Measurements from ENCODE around the gene PTPN22. TPM values are rescaled to one million over a fixed set of nuclear protein-coding genes. Genes with fewer than 3 reads are reported as not detected.

Gene PTPN22
- total and polyA plus RNA-seq, 9 of the 15 experiments (the other 6 are each of a cell fraction or from before 2014, with no cell fraction given) = 0.45 to 4.6 (median 1.1) TPM

DNA sequence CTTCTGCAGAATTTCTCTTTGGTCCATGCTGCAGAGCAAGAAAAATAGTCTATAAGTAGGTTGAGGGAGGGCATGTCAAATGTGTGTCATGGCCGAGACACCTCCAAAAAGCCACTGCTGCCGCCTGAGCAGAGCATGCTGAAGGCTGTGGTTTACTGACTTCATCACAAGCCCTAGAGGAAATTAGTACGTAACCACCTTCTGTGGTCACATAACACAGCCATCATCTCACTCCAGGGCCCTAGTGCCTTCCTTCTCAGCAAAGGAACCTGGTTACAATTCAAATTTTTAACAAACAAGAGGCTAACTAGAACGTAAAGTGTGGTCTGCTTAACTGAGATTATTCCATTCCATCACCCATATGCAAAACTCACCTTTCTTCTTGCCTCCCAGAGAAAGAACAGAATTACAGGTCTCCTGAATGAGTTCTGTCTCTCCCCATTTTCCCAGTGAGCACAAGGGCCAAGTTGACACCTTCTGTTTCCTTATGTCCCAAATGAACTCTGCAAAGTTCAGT is at the start of gene PTPN22 (continued):
- TF ChIP-seq, protein P1, sequence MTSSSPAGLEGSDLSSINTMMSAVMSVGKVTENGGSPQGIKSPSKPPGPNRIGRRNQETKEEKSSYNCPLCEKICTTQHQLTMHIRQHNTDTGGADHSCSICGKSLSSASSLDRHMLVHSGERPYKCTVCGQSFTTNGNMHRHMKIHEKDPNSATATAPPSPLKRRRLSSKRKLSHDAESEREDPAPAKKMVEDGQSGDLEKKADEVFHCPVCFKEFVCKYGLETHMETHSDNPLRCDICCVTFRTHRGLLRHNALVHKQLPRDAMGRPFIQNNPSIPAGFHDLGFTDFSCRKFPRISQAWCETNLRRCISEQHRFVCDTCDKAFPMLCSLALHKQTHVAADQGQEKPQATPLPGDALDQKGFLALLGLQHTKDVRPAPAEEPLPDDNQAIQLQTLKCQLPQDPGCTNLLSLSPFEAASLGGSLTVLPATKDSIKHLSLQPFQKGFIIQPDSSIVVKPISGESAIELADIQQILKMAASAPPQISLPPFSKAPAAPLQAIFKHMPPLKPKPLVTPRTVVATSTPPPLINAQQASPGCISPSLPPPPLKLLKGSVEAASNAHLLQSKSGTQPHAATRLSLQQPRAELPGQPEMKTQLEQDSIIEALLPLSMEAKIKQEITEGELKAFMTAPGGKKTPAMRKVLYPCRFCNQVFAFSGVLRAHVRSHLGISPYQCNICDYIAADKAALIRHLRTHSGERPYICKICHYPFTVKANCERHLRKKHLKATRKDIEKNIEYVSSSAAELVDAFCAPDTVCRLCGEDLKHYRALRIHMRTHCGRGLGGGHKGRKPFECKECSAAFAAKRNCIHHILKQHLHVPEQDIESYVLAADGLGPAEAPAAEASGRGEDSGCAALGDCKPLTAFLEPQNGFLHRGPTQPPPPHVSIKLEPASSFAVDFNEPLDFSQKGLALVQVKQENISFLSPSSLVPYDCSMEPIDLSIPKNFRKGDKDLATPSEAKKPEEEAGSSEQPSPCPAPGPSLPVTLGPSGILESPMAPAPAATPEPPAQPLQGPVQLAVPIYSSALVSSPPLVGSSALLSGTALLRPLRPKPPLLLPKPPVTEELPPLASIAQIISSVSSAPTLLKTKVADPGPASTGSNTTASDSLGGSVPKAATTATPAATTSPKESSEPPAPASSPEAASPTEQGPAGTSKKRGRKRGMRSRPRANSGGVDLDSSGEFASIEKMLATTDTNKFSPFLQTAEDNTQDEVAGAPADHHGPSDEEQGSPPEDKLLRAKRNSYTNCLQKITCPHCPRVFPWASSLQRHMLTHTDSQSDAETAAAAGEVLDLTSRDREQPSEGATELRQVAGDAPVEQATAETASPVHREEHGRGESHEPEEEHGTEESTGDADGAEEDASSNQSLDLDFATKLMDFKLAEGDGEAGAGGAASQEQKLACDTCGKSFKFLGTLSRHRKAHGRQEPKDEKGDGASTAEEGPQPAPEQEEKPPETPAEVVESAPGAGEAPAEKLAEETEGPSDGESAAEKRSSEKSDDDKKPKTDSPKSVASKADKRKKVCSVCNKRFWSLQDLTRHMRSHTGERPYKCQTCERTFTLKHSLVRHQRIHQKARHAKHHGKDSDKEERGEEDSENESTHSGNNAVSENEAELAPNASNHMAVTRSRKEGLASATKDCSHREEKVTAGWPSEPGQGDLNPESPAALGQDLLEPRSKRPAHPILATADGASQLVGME (CRISPR knock-in tag; IDR thresholded peaks at IDR 0.05) = 0 out of 2 replicates have a peak, but pooled peaks have one; percentile 24
- TF ChIP-seq WHSC1 (IDR thresholded peaks at IDR 0.05; ENCODE audit: low read length) = no peak
- TF ChIP-seq ZNF609 (CRISPR knock-in tag; IDR thresholded peaks at IDR 0.05; ENCODE audit: borderline replicate concordance) = 0 out of 2 replicates have a peak, but pooled peaks have one; percentile 53
- TF ChIP-seq, protein P2, sequence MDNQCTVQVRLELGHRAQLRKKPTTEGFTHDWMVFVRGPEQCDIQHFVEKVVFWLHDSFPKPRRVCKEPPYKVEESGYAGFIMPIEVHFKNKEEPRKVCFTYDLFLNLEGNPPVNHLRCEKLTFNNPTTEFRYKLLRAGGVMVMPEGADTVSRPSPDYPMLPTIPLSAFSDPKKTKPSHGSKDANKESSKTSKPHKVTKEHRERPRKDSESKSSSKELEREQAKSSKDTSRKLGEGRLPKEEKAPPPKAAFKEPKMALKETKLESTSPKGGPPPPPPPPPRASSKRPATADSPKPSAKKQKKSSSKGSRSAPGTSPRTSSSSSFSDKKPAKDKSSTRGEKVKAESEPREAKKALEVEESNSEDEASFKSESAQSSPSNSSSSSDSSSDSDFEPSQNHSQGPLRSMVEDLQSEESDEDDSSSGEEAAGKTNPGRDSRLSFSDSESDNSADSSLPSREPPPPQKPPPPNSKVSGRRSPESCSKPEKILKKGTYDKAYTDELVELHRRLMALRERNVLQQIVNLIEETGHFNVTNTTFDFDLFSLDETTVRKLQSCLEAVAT (IDR thresholded peaks at IDR 0.05) = peak in 1 of 2 experiments; percentile 91; a peak in 2 of 4 replicates
- no peak for TF ChIP-seq ZNF121 (CRISPR knock-in tag; conservative IDR thresholded peaks at IDR 0.05)
- TF ChIP-seq TAF1 (IDR thresholded peaks at IDR 0.05; ENCODE audit: control insufficient read depth, extremely low read depth, insufficient read depth, low read length, severe bottlenecking) = no peak
- TF ChIP-seq ZBTB17 (CRISPR knock-in tag; IDR thresholded peaks at IDR 0.05) = peak; percentile 60; the same call in 1 of the 2 replicates

Measured in K562 (cell line).